Activated B cell treated with CpG ODN at 0.5 μM for 24 hours (primary cell): Measurements from ENCODE around the gene DHRSX. TPM values are rescaled to one million over a fixed set of nuclear protein-coding genes. Genes with fewer than 3 reads are reported as not detected.

Experiments used
- ATAC-seq: fragments of 200-7000 bp; cut with Tn5 transposase; one replicate; pipeline ENCODE4 v1.10.0; 2021; ENCODE audit warnings: low read depth, mild to moderate bottlenecking, moderate library complexity
- CTCF ChIA-PET: fragments of 350-600 bp; sonication (Branson Sonifier 250); formaldehyde crosslinking; loops from one replicate; lab custom pipeline; 2021; ENCODE audit warnings: antibody characterized with exemption; lab: Charles Lee
- POLR2A ChIA-PET: fragments of 350-600 bp; sonication (Branson Sonifier 250); formaldehyde crosslinking; loops from one replicate; lab custom pipeline; 2021; ENCODE audit warnings: antibody characterized with exemption; lab: Charles Lee
- DNase-seq: peaks from one replicate; pipeline ENCODE4 v3.0.0; 2022
- H3K27ac Mint-ChIP-seq: one replicate; pipeline ENCODE4 v1.8.0; 2020; ENCODE audit warnings: mixed read lengths
- H3K27me3 Mint-ChIP-seq: one replicate; pipeline ENCODE4 v1.8.0; 2021; ENCODE audit warnings: mixed read lengths
- H3K36me3 Mint-ChIP-seq: one replicate; pipeline ENCODE4 v1.8.0; 2021; ENCODE audit warnings: low read depth, mixed read lengths
- H3K4me1 Mint-ChIP-seq: one replicate; pipeline ENCODE4 v1.8.0; 2021; ENCODE audit warnings: mixed read lengths
- H3K4me3 Mint-ChIP-seq: one replicate; pipeline ENCODE4 v1.8.0; 2020; ENCODE audit warnings: mild to moderate bottlenecking, mixed read lengths
- H3K9me3 Mint-ChIP-seq: one replicate; pipeline ENCODE4 v1.8.0; 2020; ENCODE audit warnings: mixed read lengths
- CTCF ChIP-seq: fragments of 200-600 bp; IDR thresholded peaks from one replicate; pipeline ENCODE4 v1.8.0; 2022; ENCODE audit warnings: antibody characterized with exemption, mild to moderate bottlenecking
- intact Hi-C: fragments of 100-400 bp; cut with micrococcal nuclease; formaldehyde crosslinking; loops from one replicate; pipeline ENCODE4 v1.15.1; 2024
- total RNA-seq: library from RNA; stranded (reverse); gene quantifications from 2 replicates; pipeline ENCODE4 v1.2.3, GENCODE V29; 2022

The DHRSX gene
- total RNA-seq, 1 donor from 2014 or later, result 28.3 TPM

- DNase-seq, result no peak
- Mint-ChIP-seq H3K27ac (no peak overlapping the region), H3K36me3 (no peaks in the 10 kb centered on the region), H3K9me3 (no peaks in the 10 kb centered on the region), H3K27me3 (no peaks in the 10 kb centered on the region), H3K4me3 (no peak overlapping the region), H3K4me1 (peaks cover 7% of the 10 kb centered on the region)
- POLR2A ChIA-PET, result no interaction called here
- no peak for ATAC-seq
- no peak for TF ChIP-seq CTCF
- intact Hi-C loops, result no loop called here
- CTCF ChIA-PET, result no interaction called here
Measured at GRCh38 chrX:2193273-2193592, 307.5 kb downstream of the DHRSX start.

GRCh38 chrX:2192584-2193272 lies 308.0 kb downstream of the DHRSX start:
- Mint-ChIP-seq H3K27ac (no peak overlapping the region), H3K9me3 (peaks cover 1% of the 10 kb centered on the region), H3K36me3 (no peaks in the 10 kb centered on the region), H3K4me3 (no peak overlapping the region), H3K27me3 (no peaks in the 10 kb centered on the region), H3K4me1 (peaks cover 7% of the 10 kb centered on the region)
- DNase-seq, result no peak
- no peak for ATAC-seq
- TF ChIP-seq CTCF, result no peak
- POLR2A ChIA-PET, result no interaction called here
- intact Hi-C loops, result no loop called here
- CTCF ChIA-PET, result no interaction called here

- peaks cover 7% of the 10 kb centered on the region for H3K4me1 Mint-ChIP-seq
- H3K27me3 Mint-ChIP-seq, result no peaks in the 10 kb centered on the region
- H3K9me3 Mint-ChIP-seq, result peaks cover 3% of the 10 kb centered on the region
- DNase-seq, result no peak
- no peak for TF ChIP-seq CTCF
- intact Hi-C loops, result no loop called here
- POLR2A ChIA-PET, result no interaction called here
- no peak for ATAC-seq
- H3K27ac Mint-ChIP-seq, result no peak overlapping the region
- no peak overlapping the region for H3K4me3 Mint-ChIP-seq
- CTCF ChIA-PET, result no interaction called here
- no peaks in the 10 kb centered on the region for H3K36me3 Mint-ChIP-seq
Measured at GRCh38 chrX:2188840-2189239, 311.9 kb downstream of the DHRSX start.

GRCh38 chrX:2188330-2188792 lies 312.4 kb downstream of the DHRSX start:
- Mint-ChIP-seq H3K9me3 (peaks cover 3% of the 10 kb centered on the region), H3K4me1 (peaks cover 6% of the 10 kb centered on the region), H3K27me3 (no peaks in the 10 kb centered on the region), H3K27ac (no peak overlapping the region), H3K4me3 (no peak overlapping the region), H3K36me3 (no peaks in the 10 kb centered on the region)
- no peak for DNase-seq
- intact Hi-C loops, result no loop called here
- CTCF ChIA-PET, result no interaction called here
- POLR2A ChIA-PET, result no interaction called here
- ATAC-seq, result no peak
- no peak for TF ChIP-seq CTCF

GRCh38 chrX:2187352-2188115 lies 313.2 kb downstream of the DHRSX start:
- H3K9me3 Mint-ChIP-seq, result peaks cover 3% of the 10 kb centered on the region
- ChIA-PET CTCF (no interaction called here), POLR2A (no interaction called here)
- H3K4me3 Mint-ChIP-seq, result no peak overlapping the region
- intact Hi-C loops, result no loop called here
- no peaks in the 10 kb centered on the region for H3K36me3 Mint-ChIP-seq
- TF ChIP-seq CTCF, result no peak
- H3K27me3 Mint-ChIP-seq, result no peaks in the 10 kb centered on the region
- ATAC-seq (no peak), DNase-seq (no peak)
- H3K27ac Mint-ChIP-seq, result no peak overlapping the region
- H3K4me1 Mint-ChIP-seq, result no peaks in the 10 kb centered on the region
